Left ventricle myocardium superior (tissue), 1 donor: ENCODE data around the gene KIR2DL3. TPM values are rescaled to one million over a fixed set of nuclear protein-coding genes. Genes with fewer than 3 reads are reported as not detected.
"Not testable (repeated sequence)": the region's sequence is repeated elsewhere in the genome, so short reads cannot be mapped to it uniquely, and the experiment has no call there.

Source experiments
- ATAC-seq: fragments of 200-7000 bp; cut with Tn5 transposase; one replicate; pipeline ENCODE4 v1.9.1; 2020; ENCODE audit warnings: mild to moderate bottlenecking, moderate library complexity
- DNase-seq: peaks from one replicate; pipeline ENCODE4 v3.0.0-alpha.2; 2020
- intact Hi-C: fragments of 100-400 bp; cut with micrococcal nuclease; formaldehyde crosslinking; loops from one replicate; pipeline ENCODE4 v1.11.0; 2022
- long read RNA-seq: library from polyadenylated mRNA; unstranded; transcript quantifications from one replicate; pipeline ENCODE4 v2.0.0, GENCODE V29; 2021
- total RNA-seq: library from RNA; stranded (reverse); fragmentation: NEBNext Ultra II Directional; extraction: Animal tissue kit (Norgen Biotek cat#: 25700); gene quantifications from one replicate; pipeline ENCODE4 v1.2.1, GENCODE V29; 2021
- donor health status: DM: no; HTN: yes; CAD: no; lungs with severe emphysema.

Gene KIR2DL3
- not detected for total RNA-seq
- long read RNA-seq, result 0 reads

- DNase-seq, ATAC-seq, intact Hi-C loops: not testable (repeated sequence)
Observed at GRCh38 chr19:54738306-54738705, at the start of gene KIR2DL3. Gene KIR2DL3, plus strand, starts transcription at chr19:54738513. Its CDS starts 33 bp downstream, at chr19:54738546.

- DNase-seq, result no peak
- intact Hi-C loops, result no loop called here
- ATAC-seq, result no peak
Observed at GRCh38 chr19:54691582-54692297, 46.6 kb upstream of the KIR2DL3 start.

- intact Hi-C loops, result no loop called here
- ATAC-seq (no peak), DNase-seq (no peak)
Observed at GRCh38 chr19:54692298-54692615, 46.1 kb upstream of the KIR2DL3 start.

GRCh38 chr19:54694648-54695047, 43.7 kb upstream of the KIR2DL3 start:
- ATAC-seq (no peak), DNase-seq (no peak)
- intact Hi-C loops, result no loop called here

- ATAC-seq (no peak), DNase-seq (no peak)
- intact Hi-C loops, result no loop called here
Observed at GRCh38 chr19:54696117-54696548, 42.2 kb upstream of the KIR2DL3 start.

- intact Hi-C loops, result no loop called here
- ATAC-seq (no peak), DNase-seq (no peak)
Observed at GRCh38 chr19:54696766-54697165, 41.5 kb upstream of the KIR2DL3 start.

GRCh38 chr19:54697716-54698115, 40.6 kb upstream of the KIR2DL3 start:
- intact Hi-C loops, DNase-seq, ATAC-seq: not testable (repeated sequence)

GRCh38 chr19:54704928-54705327, 33.4 kb upstream of the KIR2DL3 start:
- ATAC-seq (no peak), DNase-seq (no peak)
- intact Hi-C loops, result no loop called here

GRCh38 chr19:54707962-54708361, 30.4 kb upstream of the KIR2DL3 start:
- intact Hi-C loops, result no loop called here
- DNase-seq, result no peak
- ATAC-seq, result no peak

GRCh38 chr19:54708781-54709180, 29.5 kb upstream of the KIR2DL3 start:
- no peak for DNase-seq
- intact Hi-C loops, result no loop called here

GRCh38 chr19:54709212-54709948, 28.9 kb upstream of the KIR2DL3 start:
- no peak for DNase-seq
- no peak for ATAC-seq
- intact Hi-C loops, result no loop called here

More at GRCh38 chr19:54708781-54709180, 29.5 kb upstream of the KIR2DL3 start:
- ATAC-seq, result no peak

GRCh38 chr19:54709956-54710355, 28.4 kb upstream of the KIR2DL3 start:
- ATAC-seq, DNase-seq, intact Hi-C loops: not testable (repeated sequence)

GRCh38 chr19:54724142-54724541, 14.2 kb upstream of the KIR2DL3 start, which contains the start of gene KIR3DL3:
Gene KIR3DL3, plus strand, starts transcription at chr19:54724442. Its CDS starts 55 bp downstream, at chr19:54724497.
- DNase-seq (no peak), ATAC-seq (no peak)
- intact Hi-C loops, result no loop called here

GRCh38 chr19:54724644-54725043, 13.7 kb upstream of the KIR2DL3 start:
- ATAC-seq (no peak), DNase-seq (no peak)
- intact Hi-C loops, result no loop called here

- DNase-seq (no peak), ATAC-seq (no peak)
- intact Hi-C loops, result no loop called here
Observed at GRCh38 chr19:54725321-54725720, 13.0 kb upstream of the KIR2DL3 start.

GRCh38 chr19:54727562-54727961, 10.8 kb upstream of the KIR2DL3 start:
- no peak for ATAC-seq
- no peak for DNase-seq

GRCh38 chr19:54728167-54728566, 10.1 kb upstream of the KIR2DL3 start:
- intact Hi-C loops, result no loop called here
- no peak for ATAC-seq
- no peak for DNase-seq

More at GRCh38 chr19:54727562-54727961, 10.8 kb upstream of the KIR2DL3 start:
- intact Hi-C loops, result no loop called here

GRCh38 chr19:54729416-54730188, 8.7 kb upstream of the KIR2DL3 start:
- DNase-seq (no peak), ATAC-seq (no peak)
- intact Hi-C loops, result no loop called here

GRCh38 chr19:54731191-54731590, 7.1 kb upstream of the KIR2DL3 start:
- intact Hi-C loops, result no loop called here

GRCh38 chr19:54738715-54739114, 402 bp downstream of the KIR2DL3 start:
- DNase-seq (no peak), ATAC-seq (no peak)
- intact Hi-C loops, result no loop called here

More at GRCh38 chr19:54731191-54731590, 7.1 kb upstream of the KIR2DL3 start:
- no peak for DNase-seq
- ATAC-seq, result no peak
